Stimulated activated CD4-positive, alpha-beta T cell treated with anti-CD3 and anti-CD28 coated beads, Interleukin-15, amount 100 ng/mL, for 48 hours (primary cell): ENCODE measurements around the gene UBL4B.
"Not testable (repeated sequence)": the region's sequence is repeated elsewhere in the genome, so short reads cannot be mapped to it uniquely, and the experiment has no call there.

ENCODE experiments used
- DNase-seq, 2 donors: peaks; one replicate each; pipeline ENCODE4 v3.0.0-alpha.2; 2020; ENCODE audit warnings: low read depth in 2 of 2

UBL4B gene

GRCh38 chr1:110112143-110112542, at the start of gene UBL4B:
TSS of gene UBL4B (plus strand) at chr1:110112443. CDS start at chr1:110112535, 92 bp downstream.
- no peak for DNase-seq

- no peak for DNase-seq
Observed at GRCh38 chr1:110062612-110063011, 49.6 kb upstream of the UBL4B start.

GRCh38 chr1:110063781-110064180, 48.5 kb upstream of the UBL4B start:
- no peak for DNase-seq

GRCh38 chr1:110064576-110065337, 47.5 kb upstream of the UBL4B start:
- no peak for DNase-seq

- no peak for DNase-seq
Observed at GRCh38 chr1:110065841-110066240, 46.4 kb upstream of the UBL4B start.

- DNase-seq = no peak
Observed at GRCh38 chr1:110067479-110067892, 44.8 kb upstream of the UBL4B start.

- no peak for DNase-seq
Observed at GRCh38 chr1:110067893-110068645, 44.2 kb upstream of the UBL4B start.

GRCh38 chr1:110068646-110069403, 43.4 kb upstream of the UBL4B start:
- DNase-seq = no peak

GRCh38 chr1:110069404-110070281, 42.6 kb upstream of the UBL4B start:
- no peak for DNase-seq

- DNase-seq = no peak
Observed at GRCh38 chr1:110070282-110070669, 42.0 kb upstream of the UBL4B start.

GRCh38 chr1:110070671-110071242, 41.5 kb upstream of the UBL4B start, which contains the start of gene ALX3:
TSS of gene ALX3 (minus strand) at chr1:110070672. CDS start at chr1:110070612, 60 bp downstream.
- DNase-seq = no peak

- no peak for DNase-seq
Observed at GRCh38 chr1:110074166-110074565, 38.1 kb upstream of the UBL4B start.

- DNase-seq = no peak
Observed at GRCh38 chr1:110076789-110077500, 35.3 kb upstream of the UBL4B start.

GRCh38 chr1:110079995-110080394, 32.2 kb upstream of the UBL4B start:
- not testable (repeated sequence) for DNase-seq

- DNase-seq = no peak
Observed at GRCh38 chr1:110081061-110081460, 31.2 kb upstream of the UBL4B start.

GRCh38 chr1:110082477-110082876, 29.8 kb upstream of the UBL4B start:
- DNase-seq = no peak

- DNase-seq = no peak
Observed at GRCh38 chr1:110083061-110083865, 29.0 kb upstream of the UBL4B start.

GRCh38 chr1:110083866-110084226, 28.4 kb upstream of the UBL4B start:
- no peak for DNase-seq
